GM04504 (cell line): ENCODE measurements around the gene ST3GAL2.
"Not testable (repeated sequence)": the region's sequence is repeated elsewhere in the genome, so short reads cannot be mapped to it uniquely, and the experiment has no call there.

Experiments
- DNase-seq: peaks from one replicate; pipeline ENCODE4 v3.0.0-alpha.2; 2012; ENCODE audit warnings: low read depth

The ST3GAL2 gene

DNA sequence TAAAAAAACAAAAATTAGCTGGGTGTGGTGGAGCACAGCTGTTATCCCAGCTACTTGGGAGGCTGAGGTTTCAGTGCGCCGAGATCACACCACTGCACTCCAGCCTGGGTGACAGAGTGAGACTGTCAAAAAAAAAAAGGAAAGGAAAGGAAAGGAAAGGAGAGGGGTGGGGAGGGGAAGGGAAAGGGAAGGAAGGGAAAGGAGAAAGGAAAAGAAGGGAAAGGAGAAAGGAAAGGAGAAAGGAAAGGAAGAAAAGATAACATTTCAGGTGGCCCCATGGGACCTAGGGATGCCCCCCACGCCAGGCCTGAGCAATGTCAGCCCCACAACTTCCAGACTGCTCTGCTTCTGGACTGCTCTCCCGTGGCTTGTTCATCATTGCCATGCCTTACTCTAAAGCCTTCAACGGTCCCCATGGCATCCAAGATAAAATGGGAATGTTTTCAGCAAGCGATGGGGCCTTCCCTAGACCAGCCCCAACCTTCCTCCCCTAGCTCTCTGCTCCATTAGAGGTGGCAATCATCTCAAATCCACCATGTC, 55.4 kb downstream of the ST3GAL2 start:
- DNase-seq = no peak

DNA sequence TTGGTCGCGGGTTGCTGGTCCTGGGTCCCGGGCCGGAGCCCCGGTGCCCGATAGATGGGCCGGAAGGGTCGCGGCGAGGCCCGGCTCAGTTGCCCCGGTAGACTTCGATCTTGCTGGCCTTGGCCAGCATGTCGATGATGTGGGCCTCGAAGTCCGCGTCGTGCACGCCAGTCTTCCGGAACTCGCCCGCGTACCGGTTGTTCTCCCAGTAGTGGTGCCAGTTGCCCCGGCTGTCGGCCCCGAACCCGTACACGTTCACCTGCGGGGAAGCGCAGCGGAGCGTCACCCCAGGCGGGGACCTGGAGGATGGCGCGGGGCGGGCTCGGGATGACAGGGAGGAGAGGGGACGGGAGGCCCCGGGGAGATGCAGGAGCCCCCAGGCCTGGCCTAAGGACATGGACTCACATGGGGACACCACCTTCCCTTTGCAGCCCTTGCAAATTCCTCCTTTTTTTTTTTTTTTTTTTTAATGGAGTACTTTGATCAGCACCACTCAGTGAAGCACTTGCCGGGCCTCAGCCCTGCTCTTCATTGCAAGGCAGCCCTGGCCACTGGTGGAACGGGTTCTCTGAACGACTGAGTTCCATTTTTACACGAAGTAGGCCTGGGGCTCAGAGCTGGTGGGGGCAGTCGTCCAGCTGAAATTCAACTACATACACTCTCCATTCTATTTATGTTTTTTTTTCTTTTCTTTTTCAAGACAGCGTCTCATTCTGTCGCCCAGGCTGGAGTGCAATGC, 57.1 kb downstream of the ST3GAL2 start:
- DNase-seq = no peak

DNA sequence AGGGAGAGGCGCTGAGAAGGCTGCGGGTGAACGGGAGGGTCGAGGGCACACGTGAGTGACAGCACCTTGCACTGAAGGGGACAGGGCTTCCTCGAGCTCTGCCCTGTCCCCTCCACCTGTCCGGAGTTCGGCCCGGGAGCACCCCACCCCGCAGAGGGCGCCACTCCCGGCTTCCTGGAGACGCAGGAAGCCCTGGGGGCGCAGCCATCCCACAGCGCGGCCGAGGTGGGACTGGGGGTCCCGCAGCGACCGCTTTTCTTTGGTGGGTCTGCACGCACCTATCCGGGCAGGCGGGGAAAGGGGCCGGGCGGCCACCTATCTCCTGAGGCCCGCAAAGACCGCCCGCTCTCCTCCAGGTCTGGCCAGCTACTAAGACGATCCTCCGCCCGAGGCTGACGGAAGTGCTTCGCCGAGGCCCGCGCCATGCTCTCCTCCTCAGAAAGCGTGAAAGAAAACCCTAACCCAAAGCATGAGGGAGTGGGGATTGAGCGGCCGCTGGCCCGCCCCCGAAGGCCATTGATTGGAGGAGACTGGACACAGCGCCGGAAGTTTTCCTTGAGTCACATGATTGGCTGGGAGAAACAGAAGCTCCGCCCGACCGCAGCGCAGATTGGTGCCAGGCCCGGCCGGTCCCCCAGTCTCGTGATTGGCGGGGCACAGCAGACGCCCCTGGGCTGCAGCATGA, 57.8 kb downstream of the ST3GAL2 start:
- DNase-seq = peak; percentile 91

DNA sequence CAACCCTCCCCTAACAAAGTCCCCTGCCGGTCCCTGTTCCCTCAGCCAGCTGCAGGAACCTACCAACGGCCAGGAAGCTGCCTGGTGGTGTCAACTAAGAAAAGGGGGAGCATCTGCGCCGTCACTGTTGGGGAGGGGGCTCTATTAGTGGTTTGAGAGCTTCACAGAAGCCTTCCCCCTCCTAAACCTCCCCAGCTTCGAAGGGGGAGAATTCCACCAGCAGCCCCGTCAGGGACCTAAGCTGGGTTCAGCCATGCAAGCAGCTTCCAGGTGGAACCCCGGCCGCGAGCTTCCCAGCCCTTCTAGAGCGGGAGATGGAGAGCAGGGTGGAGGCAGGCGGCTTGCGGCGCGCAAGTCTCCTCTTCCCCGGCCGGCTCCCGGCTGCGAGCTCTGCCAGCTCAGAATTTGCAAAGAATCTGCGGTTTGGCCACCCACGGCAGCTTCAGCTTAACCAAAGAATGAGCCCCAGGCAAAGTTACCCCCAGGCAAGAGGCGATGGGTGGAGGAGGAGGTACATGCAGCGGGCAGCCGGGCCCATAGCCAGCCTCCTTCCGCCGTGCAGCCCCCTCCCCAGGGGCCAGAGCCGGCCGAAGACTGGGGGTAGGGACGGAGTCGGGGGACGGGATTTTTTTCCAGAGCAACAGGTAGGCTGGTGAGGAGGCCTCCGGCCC, 58.5 kb downstream of the ST3GAL2 start:
- peak; percentile 72 for DNase-seq

DNA sequence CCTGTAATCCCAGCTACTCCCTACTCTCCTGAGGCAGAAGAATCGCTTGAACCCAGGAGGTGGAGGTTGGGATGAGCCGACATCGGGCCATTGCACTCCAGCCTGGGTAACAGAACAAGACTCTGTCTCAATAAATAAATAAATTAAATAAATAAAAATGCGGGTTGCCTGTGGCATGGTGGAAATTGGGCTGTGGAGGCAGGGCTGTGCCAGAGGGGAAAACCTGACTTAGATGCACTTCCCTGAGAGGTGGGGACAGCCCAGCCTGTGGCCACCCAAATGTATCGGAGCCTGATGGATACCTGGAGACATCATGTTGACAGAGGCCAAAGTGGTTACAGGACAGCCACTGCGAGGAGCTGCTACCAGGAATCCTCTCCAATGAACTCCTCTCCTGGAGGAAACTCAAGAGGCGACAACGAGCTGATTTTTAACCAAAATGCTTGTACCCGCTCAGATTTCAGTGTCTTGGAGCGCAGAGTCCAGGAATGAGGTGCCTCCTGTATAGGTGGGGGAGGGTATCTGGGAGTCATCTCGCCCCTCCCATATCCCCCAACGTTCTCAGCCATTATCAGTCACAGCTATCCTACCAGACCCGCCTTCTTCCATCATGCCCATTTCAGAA, 59.9 kb downstream of the ST3GAL2 start:
- DNase-seq = no peak

DNA sequence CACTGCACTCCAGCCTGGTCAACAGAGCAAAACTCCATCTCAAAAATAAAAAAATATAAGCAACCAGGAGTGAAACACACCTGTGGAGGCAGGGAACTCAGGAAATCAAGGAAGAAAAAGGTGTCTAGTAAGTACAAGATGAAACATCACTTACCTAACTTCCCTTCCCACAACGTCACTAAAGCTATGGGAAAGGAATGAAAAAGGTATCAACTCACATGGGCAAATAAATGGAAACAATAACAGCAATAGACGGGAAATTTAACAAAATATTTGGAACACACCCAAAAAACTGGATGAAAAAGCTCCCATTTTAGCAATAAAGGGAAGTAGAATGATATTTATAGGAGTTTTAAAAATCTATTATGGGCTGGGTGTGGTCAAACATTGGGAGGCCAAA, 61.1 kb downstream of the ST3GAL2 start:
- DNase-seq = no peak

DNA sequence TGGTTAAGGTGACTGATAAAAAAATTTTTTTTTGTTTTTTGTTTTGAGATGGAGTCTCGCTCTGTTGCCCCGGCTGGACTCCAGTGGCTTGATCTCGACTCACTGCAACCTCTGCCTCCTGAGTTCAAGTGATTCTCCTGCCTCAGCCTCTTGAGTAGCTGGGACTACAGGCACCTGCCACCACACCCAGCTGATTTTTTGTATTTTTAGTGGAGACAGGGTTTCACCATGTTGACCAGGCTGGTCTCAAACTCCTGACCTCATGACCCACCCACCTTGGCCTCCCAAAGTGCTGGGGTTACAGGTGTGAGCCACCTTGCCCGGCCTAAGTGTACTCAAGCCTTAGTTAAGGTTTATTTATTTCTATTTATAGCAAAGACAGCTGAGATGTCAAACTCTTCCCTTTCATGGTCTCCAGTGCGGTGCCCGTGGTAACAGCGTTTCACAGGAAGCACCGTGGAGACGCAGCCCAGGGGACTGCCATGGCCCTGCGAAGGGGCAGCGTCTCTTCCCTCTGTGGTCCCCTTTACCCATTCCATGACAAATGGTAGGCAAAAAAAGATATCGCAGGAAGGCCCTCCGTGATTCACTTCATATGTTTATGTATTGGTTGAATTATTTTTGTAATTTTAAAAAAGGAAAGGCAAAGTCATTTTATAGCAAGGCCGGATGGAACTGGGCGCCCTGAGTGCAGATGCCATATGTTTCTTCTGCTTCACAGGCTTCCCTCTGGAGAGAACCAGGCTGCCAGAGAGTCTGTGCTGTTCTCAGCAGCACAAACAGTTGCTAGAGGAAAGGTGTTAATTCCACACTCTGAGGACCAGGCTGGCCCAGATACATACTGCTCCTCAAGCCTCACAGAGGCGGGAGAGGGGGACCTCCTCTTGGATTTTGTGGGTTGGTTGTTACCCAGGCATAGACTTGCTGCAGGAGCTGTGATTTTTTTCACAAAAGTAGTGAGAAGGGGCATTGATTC, 63.0 kb downstream of the ST3GAL2 start:
- DNase-seq = no peak

DNA sequence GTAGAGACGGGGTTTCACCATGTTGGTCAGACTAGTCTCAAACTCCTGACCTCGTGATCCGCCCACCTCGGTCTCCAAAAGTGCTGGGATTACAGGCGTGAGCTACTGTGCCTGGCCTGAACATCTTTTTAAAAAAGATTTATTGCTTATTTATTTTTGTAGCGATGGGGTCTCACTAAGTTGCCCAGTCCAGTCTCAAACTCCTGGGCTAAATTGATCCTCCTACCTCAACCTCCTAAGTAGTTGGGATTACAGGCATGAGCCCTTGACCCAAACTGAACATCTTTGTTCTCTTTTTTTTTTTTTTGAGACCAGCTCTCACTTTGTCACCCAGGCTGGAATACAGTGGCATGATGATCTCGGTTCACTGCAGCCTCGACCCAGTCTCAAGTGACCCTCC, 64.7 kb downstream of the ST3GAL2 start:
- no peak for DNase-seq

DNA sequence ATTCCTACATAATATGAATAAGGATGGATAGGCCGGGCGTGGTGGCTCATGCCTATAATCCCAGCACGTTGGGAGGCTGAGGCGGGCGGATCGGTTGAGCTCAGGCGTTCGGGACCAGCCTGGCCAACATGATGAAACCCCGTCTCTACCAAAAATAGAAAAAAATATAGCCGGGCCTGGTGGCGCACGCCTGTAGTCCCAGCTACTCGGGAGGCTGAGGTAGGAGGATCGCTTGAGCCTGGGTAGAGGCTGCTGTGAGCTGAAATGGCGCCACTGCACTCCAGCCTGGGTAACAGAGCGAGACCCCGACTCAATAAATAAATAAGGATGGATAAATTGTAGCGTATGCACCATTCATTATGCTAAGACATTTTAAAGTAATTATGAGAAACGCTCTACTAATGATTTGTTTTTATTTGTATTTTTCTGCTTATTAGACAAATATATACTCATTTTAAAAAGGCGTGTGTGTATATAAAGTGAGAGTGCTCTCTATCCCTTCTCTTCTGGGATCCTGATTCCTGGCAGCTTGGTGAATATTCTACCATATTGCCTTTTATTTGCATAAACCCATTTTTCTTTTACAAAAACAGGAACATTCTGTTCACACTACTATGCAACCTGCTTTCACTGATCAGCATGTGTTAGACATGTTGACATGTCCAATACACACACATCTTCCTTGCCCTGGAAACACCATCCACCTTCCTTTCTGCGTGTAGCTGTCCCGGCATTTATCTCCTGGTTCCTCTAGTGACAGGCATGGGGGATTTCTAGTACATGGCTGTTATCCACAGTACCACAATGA, 65.8 kb downstream of the ST3GAL2 start:
- DNase-seq = no peak

DNA sequence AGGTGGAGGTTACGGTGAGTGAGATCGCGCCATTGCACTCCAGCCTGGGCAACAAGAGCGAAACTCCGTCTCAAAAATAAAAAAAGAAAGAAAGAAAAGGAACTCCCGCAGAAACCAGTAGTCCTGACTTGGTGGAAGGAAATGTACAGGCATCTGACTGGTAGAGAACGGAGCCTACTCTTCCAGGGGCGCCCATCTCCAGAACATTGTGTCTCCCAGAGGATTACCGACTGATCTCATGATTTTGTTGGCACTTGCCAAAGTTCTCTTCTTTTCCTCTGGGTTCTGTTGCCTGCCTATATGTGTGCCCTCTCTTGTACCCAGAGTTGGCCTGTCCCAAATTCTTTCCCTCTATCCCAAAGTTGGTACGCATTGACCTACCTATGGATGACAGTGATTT, 68.0 kb downstream of the ST3GAL2 start:
- no peak for DNase-seq

DNA sequence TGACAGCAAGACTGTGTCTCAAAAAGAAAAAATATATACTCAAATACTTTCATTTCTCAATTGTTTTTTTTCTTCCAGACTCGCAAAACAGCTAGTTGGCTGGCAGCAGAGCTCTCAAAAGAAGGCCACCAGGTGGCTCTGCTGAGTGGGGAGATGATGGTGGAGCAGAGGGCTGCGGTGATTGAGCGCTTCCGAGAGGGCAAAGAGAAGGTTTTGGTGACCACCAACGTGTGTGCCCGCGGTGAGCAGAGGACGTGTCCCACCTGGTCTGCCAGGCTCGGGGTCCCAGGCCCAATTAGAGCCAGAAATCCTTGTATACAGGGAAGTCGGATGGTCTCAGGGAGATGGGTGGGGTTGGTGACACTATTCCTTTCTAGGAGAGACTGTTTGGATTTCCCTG, 68.8 kb downstream of the ST3GAL2 start:
- DNase-seq = not testable (repeated sequence)

DNA sequence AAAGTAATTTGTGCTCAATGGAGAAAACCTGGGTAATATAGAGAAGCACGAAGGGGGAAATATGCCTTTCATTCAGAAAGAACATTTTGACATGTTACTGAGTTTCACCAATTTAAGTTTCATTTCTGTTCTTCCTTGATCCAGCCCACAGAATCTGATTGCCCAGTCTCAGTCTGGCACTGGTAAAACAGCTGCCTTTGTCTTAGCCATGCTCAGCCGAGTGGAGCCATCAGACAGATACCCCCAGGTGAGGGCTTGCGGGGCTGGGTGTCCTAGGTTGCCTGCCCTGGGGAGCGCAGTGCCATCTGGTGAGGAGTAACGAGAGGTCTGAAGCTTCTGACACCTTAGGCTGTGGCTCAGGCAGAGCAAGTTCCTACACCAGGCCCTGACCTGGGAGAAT, 74.5 kb downstream of the ST3GAL2 start:
- DNase-seq = no peak

DNA sequence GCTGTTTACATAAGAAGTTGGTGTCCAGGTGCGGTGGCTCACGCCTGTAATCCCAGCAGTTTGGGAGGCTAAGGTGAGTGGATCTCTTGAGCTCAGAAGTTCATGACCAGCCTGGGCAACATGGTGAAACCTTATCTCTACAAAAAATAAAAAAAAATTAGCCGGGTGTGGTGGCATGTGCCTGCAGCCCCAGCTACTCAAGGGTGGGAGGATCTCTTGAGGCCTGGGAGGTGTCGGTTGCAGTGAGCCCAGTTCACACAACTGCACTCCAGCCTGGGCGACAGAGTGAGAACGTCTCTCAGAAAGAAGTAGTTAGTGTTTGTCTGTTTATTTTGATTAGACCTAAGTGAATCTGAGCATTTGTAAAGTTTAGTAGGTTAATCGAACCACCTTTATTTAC, 79.3 kb downstream of the ST3GAL2 start:
- no peak for DNase-seq

DNA sequence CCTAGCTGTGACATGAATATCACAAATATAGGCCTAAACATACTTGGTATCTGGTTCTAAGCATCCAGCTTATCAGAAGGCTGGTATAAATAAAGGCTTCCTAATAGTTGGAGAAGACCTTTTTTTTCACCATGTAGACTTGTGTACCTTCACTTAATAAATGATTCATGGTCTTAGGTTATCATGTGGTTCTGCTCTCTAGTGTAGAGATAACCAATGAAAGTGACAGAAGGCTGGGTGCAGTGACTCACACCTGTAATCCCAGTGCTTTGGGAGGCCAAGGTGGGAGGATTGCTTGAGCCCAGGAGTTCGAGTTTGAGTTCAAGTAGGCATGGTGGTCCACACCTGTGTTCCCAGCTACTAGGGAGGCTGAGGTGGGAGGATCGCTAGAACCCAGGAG, 89.1 kb downstream of the ST3GAL2 start:
- DNase-seq = no peak

DNA sequence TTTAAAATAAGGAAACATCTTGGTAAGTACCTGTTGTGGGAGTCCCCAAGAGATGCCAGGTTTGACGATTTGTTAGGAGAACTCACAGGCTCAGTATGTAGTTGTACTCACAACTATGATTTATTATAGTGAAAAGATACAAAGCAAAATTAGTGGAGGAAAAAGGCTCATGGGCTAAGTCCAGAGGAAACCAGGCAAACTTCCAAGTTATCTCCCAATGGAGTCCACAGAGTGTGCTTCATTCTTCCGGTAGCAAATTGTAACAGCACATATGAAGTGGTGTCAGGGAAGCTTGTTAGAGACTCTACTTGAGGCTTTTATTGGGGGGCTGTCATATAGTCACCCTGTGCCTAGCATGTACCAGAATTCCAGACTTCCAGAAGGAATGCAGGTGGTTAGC, 89.9 kb downstream of the ST3GAL2 start:
- DNase-seq = no peak

DNA sequence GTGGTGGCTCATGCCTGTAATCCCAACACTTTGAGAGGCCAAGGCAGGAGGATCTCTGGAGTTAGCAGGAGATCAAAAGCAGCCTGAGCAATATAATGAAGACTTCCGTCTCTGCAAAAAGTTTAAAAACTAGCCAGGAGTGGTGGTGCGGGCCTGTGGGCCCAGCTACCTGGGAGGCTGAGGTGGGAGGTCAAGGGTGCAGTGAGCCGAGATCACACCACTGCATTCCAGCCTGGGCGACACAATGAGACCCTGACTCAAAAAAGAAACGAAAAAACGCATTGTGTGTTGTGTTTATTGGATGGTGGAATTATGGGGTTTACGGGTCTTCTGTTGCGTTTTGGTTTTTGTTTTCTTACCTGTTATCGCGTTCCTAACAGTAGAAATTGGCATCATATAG, 93.1 kb downstream of the ST3GAL2 start:
- DNase-seq = no peak

DNA sequence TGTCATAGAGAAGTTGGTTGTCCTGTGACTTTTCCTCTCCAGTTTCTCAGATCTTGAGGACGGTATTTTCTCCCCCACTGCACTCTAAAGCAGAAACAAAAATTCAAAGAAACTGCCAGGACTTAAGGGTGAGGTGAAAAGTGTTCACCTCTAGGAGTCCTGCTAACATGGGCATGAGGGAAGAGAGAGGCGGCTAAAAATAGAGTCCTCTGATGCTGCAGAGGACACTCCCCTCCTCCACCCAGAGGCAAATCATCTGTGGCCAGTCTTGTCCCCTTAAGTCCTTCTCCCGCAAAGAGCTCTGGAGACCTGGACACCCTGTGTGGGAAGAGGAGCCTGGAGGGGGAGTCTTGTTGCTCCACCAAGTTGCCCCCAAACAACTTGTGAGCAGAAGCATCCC, 96.9 kb downstream of the ST3GAL2 start:
- no peak for DNase-seq

DNA sequence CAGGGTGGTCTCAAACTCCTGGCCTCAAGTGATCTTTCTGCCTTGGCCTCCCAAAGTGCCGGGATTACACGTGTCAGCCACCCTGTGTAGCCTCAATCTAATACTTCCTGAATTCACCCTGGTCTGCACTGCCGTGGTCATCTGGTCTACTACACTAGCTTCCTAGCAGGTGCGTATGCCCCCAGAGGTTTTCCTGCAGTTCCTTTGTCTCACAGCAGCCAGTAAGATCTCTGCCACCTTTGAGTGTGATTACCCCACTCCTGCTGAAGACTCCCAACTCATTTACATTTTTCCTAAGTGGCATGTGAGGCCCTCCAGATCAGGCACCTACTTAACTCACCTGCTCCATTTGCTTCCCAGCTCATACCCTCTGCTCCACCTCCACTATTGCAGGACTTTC, 97.3 kb downstream of the ST3GAL2 start:
- DNase-seq = no peak

DNA sequence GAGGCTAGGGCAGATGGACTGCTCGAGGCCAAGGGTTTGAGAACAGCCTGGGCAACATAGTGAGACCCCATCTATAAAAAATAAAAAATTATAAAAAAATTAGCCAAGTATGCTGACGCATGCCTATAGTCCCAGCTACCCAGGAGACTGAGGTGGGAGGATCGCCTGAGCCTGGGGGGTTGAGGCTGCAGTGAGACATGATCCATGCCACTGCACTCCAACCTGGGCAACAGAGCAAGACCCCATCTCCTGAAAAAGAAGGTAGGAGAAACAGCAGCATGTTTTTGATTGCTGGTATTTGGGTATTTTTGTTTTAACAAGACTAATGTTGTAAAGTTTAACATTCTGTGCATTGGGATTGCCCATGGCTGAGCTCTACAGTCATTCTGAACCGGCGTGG, 101.1 kb downstream of the ST3GAL2 start:
- no peak for DNase-seq

DNA sequence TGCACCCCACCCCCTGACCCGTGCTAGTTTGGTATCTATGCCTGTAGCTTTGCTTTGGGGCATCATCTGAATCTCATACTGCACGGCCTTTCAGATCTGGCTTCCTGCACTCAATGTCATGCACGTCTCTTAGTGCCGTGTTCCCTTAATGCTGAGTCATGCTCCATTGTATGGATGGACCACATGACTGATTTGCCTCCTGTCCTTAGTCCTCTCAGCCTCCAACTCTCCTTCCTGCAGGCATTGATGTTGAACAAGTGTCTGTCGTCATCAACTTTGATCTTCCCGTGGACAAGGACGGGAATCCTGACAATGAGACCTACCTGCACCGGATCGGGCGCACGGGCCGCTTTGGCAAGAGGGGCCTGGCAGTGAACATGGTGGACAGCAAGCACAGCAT, 106.2 kb downstream of the ST3GAL2 start:
- DNase-seq = not testable (repeated sequence)
